GM12875 (cell line): ENCODE measurements around the gene COL24A1.

Experiments used
- H3K4me3 ChIP-seq: one replicate; pipeline ENCODE4 v1.5.1; 2011; ENCODE audit warnings: low read depth, low read length, control low read depth
- TF ChIP-seq, protein P1 (sequence below): IDR thresholded peaks from 2 replicates; pipeline ENCODE4 v1.5.1; 2011; ENCODE audit warnings: low read depth, mild to moderate bottlenecking, control low read depth, inconsistent platforms, low read length, moderate library complexity, borderline replicate concordance; ENCODE audit not compliant: insufficient read depth

COL24A1 gene

DNA sequence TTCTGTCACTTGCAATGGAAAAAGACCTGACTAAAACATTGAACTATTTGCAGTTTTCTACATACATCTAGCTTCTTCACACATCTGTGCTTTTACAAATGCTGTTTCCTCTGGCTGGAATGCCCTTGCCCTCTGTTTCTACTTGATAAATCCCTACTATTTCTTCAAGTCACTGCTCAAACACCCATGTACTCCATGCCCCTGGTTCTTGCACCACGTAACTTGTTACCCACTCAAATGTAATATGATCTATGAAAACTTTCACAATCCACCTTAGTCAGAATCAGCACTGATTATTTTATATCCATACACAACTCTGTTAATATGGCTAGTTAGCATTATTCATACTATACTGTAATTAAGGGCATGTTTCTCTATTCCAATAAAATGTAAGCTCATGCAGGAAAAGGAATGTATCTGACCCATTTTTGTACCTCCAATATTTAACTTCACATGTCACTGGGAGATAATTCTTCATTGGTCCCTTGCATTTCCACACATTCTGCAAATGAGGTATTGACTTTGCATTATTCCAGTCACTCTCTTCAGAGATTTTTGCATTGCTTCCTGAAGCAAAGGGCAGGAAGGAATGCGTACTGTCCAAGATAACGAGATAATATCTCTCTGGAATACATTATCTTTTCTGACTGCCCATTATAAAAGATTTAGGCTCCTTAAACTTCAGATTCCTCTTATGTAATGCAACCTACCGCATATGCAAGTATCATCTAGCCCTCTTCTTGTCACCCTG, 158.3 kb downstream of the COL24A1 start:
- H3K4me3 ChIP-seq: no peak overlapping the region
- TF ChIP-seq, protein P1, sequence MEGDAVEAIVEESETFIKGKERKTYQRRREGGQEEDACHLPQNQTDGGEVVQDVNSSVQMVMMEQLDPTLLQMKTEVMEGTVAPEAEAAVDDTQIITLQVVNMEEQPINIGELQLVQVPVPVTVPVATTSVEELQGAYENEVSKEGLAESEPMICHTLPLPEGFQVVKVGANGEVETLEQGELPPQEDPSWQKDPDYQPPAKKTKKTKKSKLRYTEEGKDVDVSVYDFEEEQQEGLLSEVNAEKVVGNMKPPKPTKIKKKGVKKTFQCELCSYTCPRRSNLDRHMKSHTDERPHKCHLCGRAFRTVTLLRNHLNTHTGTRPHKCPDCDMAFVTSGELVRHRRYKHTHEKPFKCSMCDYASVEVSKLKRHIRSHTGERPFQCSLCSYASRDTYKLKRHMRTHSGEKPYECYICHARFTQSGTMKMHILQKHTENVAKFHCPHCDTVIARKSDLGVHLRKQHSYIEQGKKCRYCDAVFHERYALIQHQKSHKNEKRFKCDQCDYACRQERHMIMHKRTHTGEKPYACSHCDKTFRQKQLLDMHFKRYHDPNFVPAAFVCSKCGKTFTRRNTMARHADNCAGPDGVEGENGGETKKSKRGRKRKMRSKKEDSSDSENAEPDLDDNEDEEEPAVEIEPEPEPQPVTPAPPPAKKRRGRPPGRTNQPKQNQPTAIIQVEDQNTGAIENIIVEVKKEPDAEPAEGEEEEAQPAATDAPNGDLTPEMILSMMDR: no peak

DNA sequence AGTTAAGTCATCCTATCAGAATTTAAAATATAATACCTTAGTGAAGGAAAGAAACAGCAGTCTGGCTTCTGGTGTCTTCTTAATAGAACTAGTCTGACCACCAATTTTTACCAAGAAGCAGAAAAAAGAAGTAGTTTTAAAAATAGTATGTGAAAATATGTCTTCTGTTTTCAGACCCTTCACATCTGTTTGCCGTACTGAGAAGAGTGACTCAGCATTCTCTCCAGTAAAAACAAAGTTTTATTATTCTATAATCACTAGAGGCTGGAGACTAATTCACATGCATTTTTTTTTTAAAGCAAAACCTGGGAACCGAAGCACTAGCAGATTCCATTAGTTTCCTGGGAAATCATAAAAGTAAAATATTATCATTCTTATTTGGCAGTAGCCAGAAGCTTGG, 163.8 kb downstream of the COL24A1 start:
- peak overlapping the region; percentile 10 for H3K4me3 ChIP-seq
- TF ChIP-seq, protein P1: no peak

DNA sequence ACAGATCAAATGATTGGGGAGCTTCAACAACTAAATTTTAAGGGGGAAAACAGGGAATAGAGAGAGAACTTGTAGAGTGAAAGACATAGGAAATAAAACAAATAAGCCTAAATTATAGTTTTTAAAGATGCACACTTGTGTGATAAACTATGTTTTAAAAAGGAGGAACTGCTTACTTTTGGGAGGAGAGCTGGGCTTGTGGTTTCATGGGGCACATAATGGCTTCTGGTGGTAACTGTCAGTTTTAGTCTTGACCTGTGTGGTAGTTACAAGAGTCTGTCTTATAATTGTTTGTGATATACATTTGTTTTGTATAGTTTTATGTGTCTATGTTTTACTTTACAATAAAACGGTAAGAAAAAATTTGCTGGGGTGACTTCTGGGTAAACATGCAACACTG, 165.3 kb downstream of the COL24A1 start:
- TF ChIP-seq, protein P1: no peak
- H3K4me3 ChIP-seq: no peak overlapping the region

DNA sequence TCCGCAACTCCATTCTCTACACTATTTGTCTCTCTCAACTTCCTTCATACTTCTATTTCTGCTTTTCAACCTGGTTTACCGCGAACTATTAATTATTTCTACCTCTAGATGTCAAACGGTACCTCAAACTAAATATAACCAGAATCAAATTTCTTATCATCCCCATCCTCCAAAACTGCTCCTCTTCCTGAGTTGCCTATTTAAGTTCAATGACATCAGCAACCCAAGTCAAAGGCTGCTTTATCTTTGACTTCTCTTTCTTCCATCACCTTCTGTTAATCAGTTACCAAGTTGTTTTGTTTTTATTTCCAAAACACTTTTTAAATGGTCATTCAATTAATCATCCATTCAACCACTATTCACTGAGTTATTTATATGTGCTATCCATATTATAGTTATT, 171.9 kb downstream of the COL24A1 start:
- H3K4me3 ChIP-seq: no peak overlapping the region
- TF ChIP-seq, protein P1: no peak

DNA sequence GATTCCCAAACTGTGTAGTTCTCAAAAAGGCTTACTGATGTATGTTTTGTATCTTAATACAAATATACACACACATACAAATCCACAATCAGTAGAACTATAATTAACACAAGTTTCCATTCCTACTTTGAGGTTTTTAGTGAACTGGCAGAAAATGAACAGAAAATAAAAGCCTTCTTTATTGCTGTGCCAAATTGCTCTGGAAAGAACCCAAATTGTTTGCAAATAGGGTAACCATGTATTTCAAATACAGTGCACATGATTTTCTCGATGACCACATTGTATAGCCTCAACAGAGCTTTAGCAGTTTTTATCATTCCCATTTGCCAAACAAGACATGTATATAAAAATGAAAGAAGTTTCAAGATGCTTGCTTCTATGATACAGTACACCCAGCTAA, 173.3 kb downstream of the COL24A1 start:
- TF ChIP-seq, protein P1: no peak
- H3K4me3 ChIP-seq: no peak overlapping the region

DNA sequence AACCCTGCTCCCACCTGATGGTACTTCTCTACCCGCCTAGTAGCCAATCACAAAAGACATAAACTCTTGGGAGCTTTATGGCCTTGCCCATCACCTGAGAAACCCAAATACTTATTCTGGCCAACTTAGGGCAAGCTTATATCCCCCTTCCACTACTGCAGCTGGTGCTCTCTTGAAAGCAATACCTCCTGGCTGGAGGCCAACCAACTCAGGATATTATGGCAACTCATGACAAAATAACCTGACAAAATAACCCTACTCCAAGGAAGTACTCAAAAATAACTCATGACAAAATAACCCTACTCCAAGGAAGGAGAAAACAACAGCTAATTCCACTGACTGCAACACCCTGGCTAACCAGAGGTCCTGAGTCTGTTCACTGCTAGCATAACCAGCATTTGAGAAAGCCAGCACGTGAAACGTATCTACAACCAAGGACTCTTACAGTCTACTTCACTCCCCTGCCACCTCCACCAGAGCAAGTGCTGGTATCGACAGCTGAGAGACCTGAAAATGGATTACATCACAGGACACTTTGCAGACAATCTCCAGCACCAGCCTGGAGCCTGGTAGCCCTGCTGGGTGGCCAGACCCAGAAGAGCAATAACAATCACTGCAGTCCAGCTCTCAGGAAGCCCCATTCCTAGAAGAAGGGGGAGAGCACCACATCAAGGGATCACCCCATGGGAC, 179.9 kb downstream of the COL24A1 start:
- H3K4me3 ChIP-seq: no peak overlapping the region
- TF ChIP-seq, protein P1: no peak

DNA sequence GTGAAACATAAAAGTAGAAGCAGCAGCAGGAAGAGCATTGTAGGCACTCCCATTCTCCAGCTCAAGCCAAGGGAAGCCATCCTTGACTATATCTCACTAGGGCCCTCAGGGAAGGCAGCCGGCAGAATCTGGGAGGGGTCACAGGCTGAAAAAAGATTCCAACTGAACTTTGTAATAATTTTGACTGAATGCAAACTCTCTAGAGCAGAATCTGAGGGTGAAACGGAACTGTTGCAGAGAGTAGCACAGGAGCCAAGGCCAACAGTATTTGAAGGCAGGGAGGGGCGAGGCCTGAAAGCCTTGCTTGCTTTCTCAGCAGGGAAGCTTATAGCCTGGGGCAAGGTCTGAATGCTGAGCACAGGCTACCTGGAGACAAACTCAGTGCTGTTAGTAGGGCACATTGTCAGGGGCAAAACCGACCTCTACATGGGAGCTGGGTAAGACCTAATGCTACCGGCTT, 180.6 kb downstream of the COL24A1 start:
- no peak overlapping the region for H3K4me3 ChIP-seq
- TF ChIP-seq, protein P1: no peak
